ENCODE measurements around the gene CRTC2.

CRTC2 gene

GRCh38 chr1:153976819-153977249 lies 18.4 kb upstream of the CRTC2 start:
- no peak for DNase-seq (ENCODE audit: low spot score)

- no peak for DNase-seq (ENCODE audit: low spot score)
Measured at GRCh38 chr1:153973525-153973924, 15.1 kb upstream of the CRTC2 start.

- DNase-seq (ENCODE audit: low spot score): no peak
Measured at GRCh38 chr1:153973071-153973470, 14.7 kb upstream of the CRTC2 start.

- no peak for DNase-seq (ENCODE audit: low spot score)
Measured at GRCh38 chr1:153970346-153970745, 11.9 kb upstream of the CRTC2 start.

GRCh38 chr1:153968972-153969371 lies 10.6 kb upstream of the CRTC2 start:
- no peak for DNase-seq (ENCODE audit: low spot score)

- no peak for DNase-seq (ENCODE audit: low spot score)
Measured at GRCh38 chr1:153968408-153968807, 10.0 kb upstream of the CRTC2 start.

GRCh38 chr1:153968000-153968363 lies 9.6 kb upstream of the CRTC2 start:
- DNase-seq (ENCODE audit: low spot score): no peak

GRCh38 chr1:153967107-153967999 lies 8.9 kb upstream of the CRTC2 start, which contains the start of gene CREB3L4:
TSS of gene CREB3L4 (plus strand) at chr1:153967902. CDS start at chr1:153968526, 624 bp downstream.
- peak; percentile 94 for DNase-seq (ENCODE audit: low spot score)

- no peak for DNase-seq (ENCODE audit: low spot score)
Measured at GRCh38 chr1:153963850-153964331, 5.5 kb upstream of the CRTC2 start.

GRCh38 chr1:153963030-153963849 lies 4.8 kb upstream of the CRTC2 start, which contains the start of gene SLC39A1:
TSS of gene SLC39A1 (minus strand) at chr1:153963537. CDS start at chr1:153962715, 822 bp downstream.
- peak; percentile 98 for DNase-seq (ENCODE audit: low spot score)

- DNase-seq (ENCODE audit: low spot score): no peak
Measured at GRCh38 chr1:153962088-153963029, 3.9 kb upstream of the CRTC2 start.

GRCh38 chr1:153961421-153961820 lies 3.0 kb upstream of the CRTC2 start:
- DNase-seq (ENCODE audit: low spot score): no peak

- DNase-seq (ENCODE audit: low spot score): no peak
Measured at GRCh38 chr1:153960206-153960605, 1.8 kb upstream of the CRTC2 start.

GRCh38 chr1:153959454-153959853 lies 1.0 kb upstream of the CRTC2 start:
- no peak for DNase-seq (ENCODE audit: low spot score)

GRCh38 chr1:153958961-153959260 lies 499 bp upstream of the CRTC2 start:
- DNase-seq (ENCODE audit: low spot score): no peak

GRCh38 chr1:153957744-153958110 lies 685 bp downstream of the CRTC2 start:
- DNase-seq (ENCODE audit: low spot score): no peak

- no peak for DNase-seq (ENCODE audit: low spot score)
Measured at GRCh38 chr1:153956997-153957715, 1.3 kb downstream of the CRTC2 start.

GRCh38 chr1:153954826-153955225 lies 3.6 kb downstream of the CRTC2 start:
- DNase-seq (ENCODE audit: low spot score): no peak

- peak; percentile 94 for DNase-seq (ENCODE audit: low spot score)
Measured at GRCh38 chr1:153953859-153954365, 4.5 kb downstream of the CRTC2 start.

- DNase-seq (ENCODE audit: low spot score): no peak
Measured at GRCh38 chr1:153951801-153952200, 6.6 kb downstream of the CRTC2 start.

GRCh38 chr1:153951183-153951582 lies 7.2 kb downstream of the CRTC2 start:
- no peak for DNase-seq (ENCODE audit: low spot score)
